ENCODE data around the gene TTLL5.
"Not testable (repeated sequence)": the region's sequence is repeated elsewhere in the genome, so short reads cannot be mapped to it uniquely, and the experiment has no call there.

TTLL5 gene

GRCh38 chr14:75910048-75910447, 249.0 kb downstream of the TTLL5 start:
- no peaks in the 10 kb centered on the region for H3K9me3 Mint-ChIP-seq
- no peaks in the 10 kb centered on the region for H3K27me3 Mint-ChIP-seq
- H3K36me3 Mint-ChIP-seq (ENCODE audit: insufficient read depth): peaks cover 2% of the 10 kb centered on the region
- ATAC-seq (replicated peaks; ENCODE audit: extremely low read depth, poor library complexity, severe bottlenecking) (no peak), DNase-seq (ENCODE audit: low spot score in 2 of 2) (no peak)
- no peaks in the 10 kb centered on the region for H3K4me1 Mint-ChIP-seq
- no peak overlapping the region for H3K27ac Mint-ChIP-seq (ENCODE audit: low read depth)
- H3K4me3 Mint-ChIP-seq: no peak overlapping the region

GRCh38 chr14:75911883-75912282, 250.8 kb downstream of the TTLL5 start:
- DNase-seq (ENCODE audit: low spot score in 2 of 2) (no peak), ATAC-seq (replicated peaks; ENCODE audit: extremely low read depth, poor library complexity, severe bottlenecking) (no peak)
- Mint-ChIP-seq H3K36me3 (ENCODE audit: insufficient read depth) (peaks cover 2% of the 10 kb centered on the region), H3K4me1 (no peaks in the 10 kb centered on the region), H3K27ac (ENCODE audit: low read depth) (no peak overlapping the region), H3K4me3 (no peak overlapping the region), H3K9me3 (no peaks in the 10 kb centered on the region), H3K27me3 (no peaks in the 10 kb centered on the region)

DNA sequence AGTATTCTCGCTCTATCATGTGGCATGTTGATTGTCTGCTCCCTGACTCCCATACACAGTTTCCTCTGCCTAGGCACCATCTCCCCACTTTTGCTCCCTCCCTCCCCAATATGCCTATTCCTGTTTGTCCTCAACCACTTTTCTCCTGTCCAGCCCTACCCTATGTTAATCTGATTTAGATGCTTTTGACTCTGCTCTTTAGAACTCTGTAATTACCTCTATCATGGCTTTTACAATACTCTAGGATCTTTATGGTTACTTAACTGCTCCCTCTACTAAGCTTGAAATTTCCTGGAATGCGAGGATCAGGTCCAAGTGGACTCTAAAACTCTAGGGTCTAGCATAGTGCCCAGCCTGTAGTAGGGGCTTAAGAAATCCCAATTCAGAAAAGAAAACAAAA, 252.1 kb downstream of the TTLL5 start:
- Mint-ChIP-seq H3K27ac (ENCODE audit: low read depth) (no peak overlapping the region), H3K27me3 (no peaks in the 10 kb centered on the region), H3K4me1 (no peaks in the 10 kb centered on the region), H3K36me3 (ENCODE audit: insufficient read depth) (peaks cover 2% of the 10 kb centered on the region), H3K9me3 (no peaks in the 10 kb centered on the region), H3K4me3 (no peak overlapping the region)
- ATAC-seq (replicated peaks; ENCODE audit: extremely low read depth, poor library complexity, severe bottlenecking): no peak
- DNase-seq (ENCODE audit: low spot score in 2 of 2): no peak

DNA sequence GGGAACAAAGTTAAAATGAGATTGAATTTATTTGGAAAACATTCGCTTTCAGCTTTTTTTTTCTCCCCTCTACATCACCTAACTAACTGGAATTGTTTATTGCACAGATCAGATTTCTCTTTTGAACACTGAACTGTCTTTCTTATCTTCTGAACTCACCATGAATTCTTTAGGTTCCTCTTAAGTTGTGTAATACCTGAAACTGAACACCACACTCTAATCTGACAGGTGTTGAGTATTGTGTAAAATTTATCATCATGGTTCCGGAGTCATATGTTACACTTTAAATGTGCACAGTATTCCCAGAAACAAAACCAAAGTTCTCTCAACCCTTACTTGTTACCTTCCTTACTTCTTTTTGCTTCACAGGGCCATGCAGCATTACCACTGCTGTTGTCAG, 254.0 kb downstream of the TTLL5 start:
- H3K27ac Mint-ChIP-seq (ENCODE audit: low read depth): no peak overlapping the region
- no peak for ATAC-seq (replicated peaks; ENCODE audit: extremely low read depth, poor library complexity, severe bottlenecking)

DNA sequence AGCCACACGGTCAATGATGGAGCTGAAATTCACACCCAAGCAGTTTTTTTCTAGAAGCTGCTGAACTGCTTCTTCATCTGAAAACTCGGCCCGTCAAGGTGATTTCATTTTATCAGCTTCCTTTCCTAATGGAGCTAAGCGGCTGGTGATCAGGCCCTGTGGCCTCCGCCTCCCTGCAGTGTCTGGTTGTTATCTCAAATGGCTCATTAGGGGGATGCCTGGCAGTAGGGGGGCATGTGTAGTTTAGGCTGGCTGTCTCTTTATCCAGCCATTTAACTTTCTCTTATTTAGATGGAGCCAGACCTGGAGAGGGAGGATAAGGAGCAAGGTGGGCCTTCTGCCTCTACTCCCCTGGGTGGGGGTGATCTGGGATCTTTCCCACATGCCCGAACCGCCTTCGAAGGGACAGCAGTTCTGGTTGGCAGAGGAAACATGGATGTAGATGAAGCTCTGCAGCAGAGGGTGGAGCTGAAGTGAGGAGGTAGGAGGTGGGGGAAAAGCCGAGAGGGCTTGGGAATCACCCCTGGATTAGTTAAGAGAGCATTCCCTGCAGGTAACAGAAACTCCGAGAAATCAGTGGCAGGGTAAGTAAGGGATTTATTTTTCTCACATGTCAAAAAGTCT, 256.4 kb downstream of the TTLL5 start:
- Mint-ChIP-seq H3K27me3 (no peaks in the 10 kb centered on the region), H3K4me3 (no peak overlapping the region), H3K36me3 (ENCODE audit: insufficient read depth) (peaks cover 3% of the 10 kb centered on the region), H3K9me3 (no peaks in the 10 kb centered on the region), H3K27ac (ENCODE audit: low read depth) (no peak overlapping the region), H3K4me1 (no peaks in the 10 kb centered on the region)
- DNase-seq (ENCODE audit: low spot score in 2 of 2) (no peak), ATAC-seq (replicated peaks; ENCODE audit: extremely low read depth, poor library complexity, severe bottlenecking) (no peak)

More for the DNA sequence above, 254.0 kb downstream of the TTLL5 start:
- Mint-ChIP-seq H3K27me3 (no peaks in the 10 kb centered on the region), H3K4me1 (no peaks in the 10 kb centered on the region), H3K4me3 (no peak overlapping the region), H3K36me3 (ENCODE audit: insufficient read depth) (peaks cover 2% of the 10 kb centered on the region), H3K9me3 (no peaks in the 10 kb centered on the region)
- no peak for DNase-seq (ENCODE audit: low spot score in 2 of 2)

DNA sequence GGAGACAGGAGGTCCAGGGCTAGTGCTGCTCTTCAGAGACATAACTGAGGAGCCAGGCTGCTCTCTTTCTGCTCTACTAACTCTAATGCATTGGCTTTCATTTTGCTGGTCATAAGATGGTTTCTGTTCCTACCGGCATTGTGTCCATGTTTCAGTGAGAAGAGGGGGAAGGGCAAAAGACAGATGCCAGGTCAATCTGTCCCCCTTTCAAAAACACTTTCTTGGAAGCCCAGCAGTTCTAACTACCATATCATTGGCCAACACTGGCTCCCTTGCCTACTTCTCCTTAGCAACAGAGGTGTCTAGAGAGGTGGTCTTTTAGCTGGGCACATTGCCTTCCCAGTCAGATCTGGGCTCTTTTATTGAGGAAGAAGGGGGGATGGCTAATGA, 256.9 kb downstream of the TTLL5 start:
- no peak overlapping the region for H3K27ac Mint-ChIP-seq (ENCODE audit: low read depth)
- DNase-seq (ENCODE audit: low spot score in 2 of 2) (no peak), ATAC-seq (replicated peaks; ENCODE audit: extremely low read depth, poor library complexity, severe bottlenecking) (no peak)
- H3K27me3 Mint-ChIP-seq: no peaks in the 10 kb centered on the region
- peaks cover 3% of the 10 kb centered on the region for H3K36me3 Mint-ChIP-seq (ENCODE audit: insufficient read depth)
- H3K9me3 Mint-ChIP-seq: no peaks in the 10 kb centered on the region
- H3K4me3 Mint-ChIP-seq: no peak overlapping the region
- no peaks in the 10 kb centered on the region for H3K4me1 Mint-ChIP-seq

DNA sequence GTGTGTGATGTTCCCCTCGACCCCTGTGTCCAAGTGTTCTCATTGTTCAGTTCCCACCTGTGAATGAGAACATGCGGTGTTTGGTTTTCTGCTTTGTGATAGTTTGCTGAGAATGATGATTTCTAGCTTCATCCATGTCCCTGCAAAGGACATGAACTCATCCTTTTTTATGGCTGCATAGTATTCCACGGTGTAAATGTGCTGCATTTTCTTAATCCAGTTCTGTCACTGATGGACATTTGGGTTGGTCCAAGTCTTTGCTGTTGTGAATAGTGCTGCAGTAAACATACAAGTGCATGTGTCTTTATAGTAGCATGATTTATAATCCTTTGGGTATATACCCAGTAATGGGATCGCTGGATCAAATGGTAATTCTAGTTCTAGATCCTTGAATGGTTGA, 259.4 kb downstream of the TTLL5 start:
- not testable (repeated sequence) for H3K27ac Mint-ChIP-seq (ENCODE audit: low read depth); H3K4me3 Mint-ChIP-seq; H3K36me3 Mint-ChIP-seq (ENCODE audit: insufficient read depth); H3K27me3 Mint-ChIP-seq; DNase-seq (ENCODE audit: low spot score in 2 of 2); H3K4me1 Mint-ChIP-seq; H3K9me3 Mint-ChIP-seq; ATAC-seq (replicated peaks; ENCODE audit: extremely low read depth, poor library complexity, severe bottlenecking)

DNA sequence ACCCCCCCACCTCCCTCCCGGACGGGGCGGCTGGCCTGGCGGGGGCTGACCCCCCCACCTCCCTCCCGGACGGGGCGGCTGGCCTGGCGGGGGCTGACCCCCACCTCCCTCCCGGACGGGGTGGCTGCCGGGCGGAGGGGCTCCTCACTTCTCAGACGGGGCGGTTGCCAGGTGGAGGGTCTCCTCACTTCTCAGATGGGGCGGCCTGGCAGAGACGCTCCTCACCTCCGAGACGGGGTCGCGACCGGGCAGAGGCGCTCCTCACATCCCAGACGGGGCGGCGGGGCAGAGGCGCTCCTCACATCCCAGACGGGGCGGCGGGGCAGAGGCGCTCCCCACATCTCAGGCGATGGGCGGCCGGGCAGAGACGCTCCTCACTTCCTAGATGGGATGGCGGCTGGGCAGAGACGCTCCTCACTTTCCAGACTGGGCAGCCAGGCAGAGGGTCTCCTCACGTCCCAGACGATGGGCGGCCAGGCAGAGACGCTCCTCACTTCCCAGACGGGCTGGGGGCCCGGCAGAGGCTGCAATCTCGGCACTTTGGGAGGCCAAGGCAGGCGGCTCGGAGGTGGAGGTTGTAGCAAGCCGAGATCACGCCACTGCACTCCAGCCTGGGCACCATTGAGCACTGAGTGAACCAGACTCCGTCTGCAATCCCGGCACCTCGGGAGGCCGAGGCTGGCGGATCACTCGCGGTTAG, 264.2 kb downstream of the TTLL5 start:
- H3K27ac Mint-ChIP-seq (ENCODE audit: low read depth); H3K4me3 Mint-ChIP-seq; DNase-seq (ENCODE audit: low spot score in 2 of 2); H3K4me1 Mint-ChIP-seq; H3K27me3 Mint-ChIP-seq; H3K36me3 Mint-ChIP-seq (ENCODE audit: insufficient read depth); H3K9me3 Mint-ChIP-seq; ATAC-seq (replicated peaks; ENCODE audit: extremely low read depth, poor library complexity, severe bottlenecking): not testable (repeated sequence)

- Mint-ChIP-seq H3K4me3 (no peak overlapping the region), H3K27ac (ENCODE audit: low read depth) (no peak overlapping the region), H3K4me1 (peaks cover 6% of the 10 kb centered on the region), H3K27me3 (no peaks in the 10 kb centered on the region), H3K36me3 (ENCODE audit: insufficient read depth) (no peaks in the 10 kb centered on the region), H3K9me3 (no peaks in the 10 kb centered on the region)
- ATAC-seq (replicated peaks; ENCODE audit: extremely low read depth, poor library complexity, severe bottlenecking): no peak
- DNase-seq (ENCODE audit: low spot score in 2 of 2): no peak
These were observed 265.5 kb downstream of the TTLL5 start for GRCh38 chr14:75926431-75927115.

- Mint-ChIP-seq H3K27me3 (no peaks in the 10 kb centered on the region), H3K4me1 (peaks cover 6% of the 10 kb centered on the region), H3K9me3 (no peaks in the 10 kb centered on the region), H3K4me3 (no peak overlapping the region), H3K27ac (ENCODE audit: low read depth) (no peak overlapping the region), H3K36me3 (ENCODE audit: insufficient read depth) (no peaks in the 10 kb centered on the region)
- no peak for DNase-seq (ENCODE audit: low spot score in 2 of 2)
- no peak for ATAC-seq (replicated peaks; ENCODE audit: extremely low read depth, poor library complexity, severe bottlenecking)
These were observed 266.6 kb downstream of the TTLL5 start for GRCh38 chr14:75927564-75928087.

DNA sequence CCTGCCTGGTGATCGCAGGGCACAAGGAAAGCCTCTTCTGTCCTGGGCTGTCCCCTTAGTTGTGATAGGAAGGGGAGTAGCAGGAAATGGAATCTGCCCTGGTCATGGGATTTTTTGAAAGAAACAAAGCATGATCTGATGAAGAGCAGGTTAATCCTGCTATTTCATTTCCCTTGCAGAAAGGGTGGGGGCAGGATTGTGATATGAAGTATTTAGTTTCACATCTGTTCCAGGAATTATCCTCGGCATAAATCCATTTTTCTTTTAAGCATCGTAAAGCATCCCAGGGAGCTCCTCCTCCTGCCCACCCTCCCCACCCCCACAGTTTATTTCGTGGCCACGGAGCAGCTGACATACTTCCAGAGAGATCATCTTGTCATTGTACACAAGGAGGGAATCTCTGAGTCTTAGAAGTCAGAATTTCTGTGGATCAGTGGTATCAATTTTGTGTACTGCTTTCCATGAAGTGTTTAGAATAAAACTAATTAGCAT, 267.7 kb downstream of the TTLL5 start:
- H3K4me1 Mint-ChIP-seq: no peaks in the 10 kb centered on the region
- H3K27me3 Mint-ChIP-seq: no peaks in the 10 kb centered on the region
- H3K36me3 Mint-ChIP-seq (ENCODE audit: insufficient read depth): no peaks in the 10 kb centered on the region
- H3K4me3 Mint-ChIP-seq: no peak overlapping the region
- ATAC-seq (replicated peaks; ENCODE audit: extremely low read depth, poor library complexity, severe bottlenecking) (no peak), DNase-seq (ENCODE audit: low spot score in 2 of 2) (no peak)
- no peak overlapping the region for H3K27ac Mint-ChIP-seq (ENCODE audit: low read depth)
- H3K9me3 Mint-ChIP-seq: no peaks in the 10 kb centered on the region

DNA sequence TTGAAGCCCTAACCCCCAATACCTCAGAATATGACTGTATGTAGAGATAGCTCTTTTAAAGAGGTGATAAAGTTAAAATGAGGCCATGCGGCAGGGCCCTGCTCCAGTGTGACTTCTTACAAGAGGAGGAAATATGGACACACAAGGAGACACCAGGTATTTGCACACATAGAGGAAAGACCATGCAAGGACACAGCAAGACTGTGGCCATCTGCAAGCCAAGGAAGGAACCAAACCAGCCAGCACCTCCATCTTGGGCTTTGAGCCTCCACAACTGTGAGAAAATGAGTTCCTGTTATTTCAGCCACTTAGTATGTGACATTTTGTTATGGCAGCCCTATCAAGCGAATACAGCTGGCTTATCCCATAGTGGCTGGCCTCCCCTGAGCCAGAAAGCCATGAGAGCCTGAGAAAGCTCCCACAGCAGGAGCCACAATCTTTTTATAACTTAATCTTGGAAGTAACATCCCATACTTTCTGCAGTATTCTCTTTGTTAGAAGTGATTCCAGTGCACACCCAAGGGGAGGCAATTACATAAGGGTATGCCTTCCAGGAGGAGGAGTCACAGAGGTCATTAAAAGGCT, 272.8 kb downstream of the TTLL5 start:
- ATAC-seq (replicated peaks; ENCODE audit: extremely low read depth, poor library complexity, severe bottlenecking) (no peak), DNase-seq (ENCODE audit: low spot score in 2 of 2) (no peak)
- Mint-ChIP-seq H3K4me1 (no peaks in the 10 kb centered on the region), H3K27me3 (no peaks in the 10 kb centered on the region), H3K4me3 (no peak overlapping the region), H3K9me3 (no peaks in the 10 kb centered on the region), H3K27ac (ENCODE audit: low read depth) (no peak overlapping the region), H3K36me3 (ENCODE audit: insufficient read depth) (peaks cover 2% of the 10 kb centered on the region)
